Activated naive CD4-positive, alpha-beta T cell treated with anti-CD3 and anti-CD28 coated beads, Interleukin-2, amount 50 U/mL, for 24 hours (primary cell): Measurements from ENCODE around the gene CPLX1.
"Not testable (repeated sequence)": the region's sequence is repeated elsewhere in the genome, so short reads cannot be mapped to it uniquely, and the experiment has no call there.

Source experiments
- H3K27ac Mint-ChIP-seq: one replicate; pipeline ENCODE4 v1.8.0; 2021; ENCODE audit warnings: mild to moderate bottlenecking, mixed read lengths
- H3K27me3 Mint-ChIP-seq: one replicate; pipeline ENCODE4 v1.8.0; 2021; ENCODE audit warnings: mixed read lengths
- H3K36me3 Mint-ChIP-seq: one replicate; pipeline ENCODE4 v1.8.0; 2021; ENCODE audit warnings: mixed read lengths
- H3K4me1 Mint-ChIP-seq: one replicate; pipeline ENCODE4 v1.8.0; 2021; ENCODE audit warnings: mixed read lengths
- H3K4me3 Mint-ChIP-seq: one replicate; pipeline ENCODE4 v1.8.0; 2021; ENCODE audit warnings: mild to moderate bottlenecking, mixed read lengths
- H3K9me3 Mint-ChIP-seq: one replicate; pipeline ENCODE4 v1.8.0; 2021; ENCODE audit warnings: mixed read lengths

The CPLX1 gene

GRCh38 chr4:759810-760209 lies 66.1 kb downstream of the CPLX1 start:
- Mint-ChIP-seq H3K4me1 (peaks cover 14% of the 10 kb centered on the region), H3K27ac (peak overlapping the region; percentile 89), H3K36me3 (peaks cover 14% of the 10 kb centered on the region)
- not testable (repeated sequence) for H3K4me3 Mint-ChIP-seq, H3K27me3 Mint-ChIP-seq, H3K9me3 Mint-ChIP-seq

GRCh38 chr4:757111-757510 lies 68.8 kb downstream of the CPLX1 start:
- Mint-ChIP-seq H3K27me3 (no peaks in the 10 kb centered on the region), H3K36me3 (peaks cover 7% of the 10 kb centered on the region), H3K9me3 (no peaks in the 10 kb centered on the region), H3K4me3 (no peak overlapping the region), H3K4me1 (peaks cover 8% of the 10 kb centered on the region), H3K27ac (no peak overlapping the region)

- Mint-ChIP-seq H3K27me3 (no peaks in the 10 kb centered on the region), H3K9me3 (no peaks in the 10 kb centered on the region), H3K4me1 (no peaks in the 10 kb centered on the region), H3K4me3 (no peak overlapping the region), H3K27ac (peak overlapping the region; percentile 59), H3K36me3 (peaks cover 2% of the 10 kb centered on the region)
Measured at GRCh38 chr4:754221-755120, 71.5 kb downstream of the CPLX1 start.

- H3K27ac Mint-ChIP-seq, H3K4me1 Mint-ChIP-seq, H3K9me3 Mint-ChIP-seq, H3K4me3 Mint-ChIP-seq, H3K36me3 Mint-ChIP-seq, H3K27me3 Mint-ChIP-seq: not testable (repeated sequence)
Measured at GRCh38 chr4:753186-753585, 72.7 kb downstream of the CPLX1 start.

- Mint-ChIP-seq H3K4me3 (no peak overlapping the region), H3K9me3 (no peaks in the 10 kb centered on the region), H3K36me3 (peaks cover 2% of the 10 kb centered on the region), H3K4me1 (no peaks in the 10 kb centered on the region), H3K27me3 (no peaks in the 10 kb centered on the region), H3K27ac (no peak overlapping the region)
Measured at GRCh38 chr4:752196-752861, 73.6 kb downstream of the CPLX1 start.

- Mint-ChIP-seq H3K4me3 (no peak overlapping the region), H3K27ac (no peak overlapping the region), H3K27me3 (no peaks in the 10 kb centered on the region), H3K9me3 (no peaks in the 10 kb centered on the region), H3K36me3 (peaks cover 2% of the 10 kb centered on the region), H3K4me1 (no peaks in the 10 kb centered on the region)
Measured at GRCh38 chr4:751676-752075, 74.3 kb downstream of the CPLX1 start.

- Mint-ChIP-seq H3K4me1 (no peaks in the 10 kb centered on the region), H3K9me3 (no peaks in the 10 kb centered on the region), H3K27me3 (no peaks in the 10 kb centered on the region), H3K27ac (no peak overlapping the region), H3K4me3 (no peak overlapping the region), H3K36me3 (peaks cover 2% of the 10 kb centered on the region)
Measured at GRCh38 chr4:749698-750666, 75.9 kb downstream of the CPLX1 start.

- H3K27me3 Mint-ChIP-seq = no peaks in the 10 kb centered on the region
- peak overlapping the region; percentile 62 for H3K27ac Mint-ChIP-seq
- H3K4me3 Mint-ChIP-seq = no peak overlapping the region
- H3K9me3 Mint-ChIP-seq = no peaks in the 10 kb centered on the region
- no peaks in the 10 kb centered on the region for H3K4me1 Mint-ChIP-seq
- H3K36me3 Mint-ChIP-seq = peaks cover 4% of the 10 kb centered on the region
Measured at GRCh38 chr4:748461-748860, 77.5 kb downstream of the CPLX1 start.

- H3K27ac Mint-ChIP-seq = no peak overlapping the region
- peaks cover 4% of the 10 kb centered on the region for H3K36me3 Mint-ChIP-seq
- no peaks in the 10 kb centered on the region for H3K9me3 Mint-ChIP-seq
- H3K27me3 Mint-ChIP-seq = no peaks in the 10 kb centered on the region
- H3K4me1 Mint-ChIP-seq = no peaks in the 10 kb centered on the region
- no peak overlapping the region for H3K4me3 Mint-ChIP-seq
Measured at GRCh38 chr4:747546-748170, 78.3 kb downstream of the CPLX1 start.

GRCh38 chr4:744212-744841 lies 81.6 kb downstream of the CPLX1 start:
- Mint-ChIP-seq H3K36me3 (peaks cover 4% of the 10 kb centered on the region), H3K4me1 (no peaks in the 10 kb centered on the region), H3K27me3 (no peaks in the 10 kb centered on the region), H3K27ac (no peak overlapping the region), H3K9me3 (no peaks in the 10 kb centered on the region), H3K4me3 (no peak overlapping the region)

- Mint-ChIP-seq H3K4me3 (no peak overlapping the region), H3K27ac (no peak overlapping the region), H3K4me1 (no peaks in the 10 kb centered on the region), H3K27me3 (no peaks in the 10 kb centered on the region), H3K9me3 (no peaks in the 10 kb centered on the region), H3K36me3 (peaks cover 4% of the 10 kb centered on the region)
Measured at GRCh38 chr4:743463-744211, 82.3 kb downstream of the CPLX1 start.

- Mint-ChIP-seq H3K4me3 (no peak overlapping the region), H3K27ac (no peak overlapping the region), H3K9me3 (no peaks in the 10 kb centered on the region), H3K27me3 (no peaks in the 10 kb centered on the region), H3K4me1 (no peaks in the 10 kb centered on the region), H3K36me3 (peaks cover 4% of the 10 kb centered on the region)
Measured at GRCh38 chr4:742742-743311, 83.1 kb downstream of the CPLX1 start.

GRCh38 chr4:742096-742741 lies 83.7 kb downstream of the CPLX1 start:
- no peak overlapping the region for H3K4me3 Mint-ChIP-seq

More at GRCh38 chr4:742096-742741, 83.7 kb downstream of the CPLX1 start:
- H3K36me3 Mint-ChIP-seq = peaks cover 3% of the 10 kb centered on the region
- H3K27ac Mint-ChIP-seq = no peak overlapping the region
- no peaks in the 10 kb centered on the region for H3K27me3 Mint-ChIP-seq
- no peaks in the 10 kb centered on the region for H3K9me3 Mint-ChIP-seq
- no peaks in the 10 kb centered on the region for H3K4me1 Mint-ChIP-seq
